HG03469 (cell line): Measurements from ENCODE around the gene VPS11.
"Not testable (repeated sequence)": the region's sequence is repeated elsewhere in the genome, so short reads cannot be mapped to it uniquely, and the experiment has no call there.

Experiments used
- ATAC-seq: cut with Tn5 transposase; IDR thresholded peaks from one replicate; pipeline ENCODE4 v1.9.1; 2021; ENCODE audit warnings: mild to moderate bottlenecking, moderate library complexity, moderate number of reproducible peaks; ENCODE audit not compliant: unreplicated experiment

The VPS11 gene

DNA sequence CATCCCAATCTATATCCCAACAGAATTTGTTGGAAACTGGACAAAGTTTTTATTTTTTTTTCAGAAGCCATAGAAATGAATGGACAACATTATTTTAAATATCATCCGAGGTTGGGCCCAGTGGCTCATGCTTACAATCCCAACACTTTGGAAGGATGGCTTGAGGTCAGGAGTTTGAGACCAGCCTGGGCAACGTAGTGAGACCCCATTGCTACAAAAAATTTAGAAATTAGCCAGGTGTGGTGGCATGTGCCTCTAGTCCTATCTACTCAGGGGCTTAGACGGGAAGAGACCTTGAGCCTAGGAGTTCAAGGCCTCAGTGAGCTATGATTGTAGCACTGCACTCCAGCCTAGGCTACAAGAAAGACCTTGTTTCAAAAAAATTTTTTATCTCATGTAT is 32.8 kb upstream of the VPS11 start:
- ATAC-seq, result no peak

DNA sequence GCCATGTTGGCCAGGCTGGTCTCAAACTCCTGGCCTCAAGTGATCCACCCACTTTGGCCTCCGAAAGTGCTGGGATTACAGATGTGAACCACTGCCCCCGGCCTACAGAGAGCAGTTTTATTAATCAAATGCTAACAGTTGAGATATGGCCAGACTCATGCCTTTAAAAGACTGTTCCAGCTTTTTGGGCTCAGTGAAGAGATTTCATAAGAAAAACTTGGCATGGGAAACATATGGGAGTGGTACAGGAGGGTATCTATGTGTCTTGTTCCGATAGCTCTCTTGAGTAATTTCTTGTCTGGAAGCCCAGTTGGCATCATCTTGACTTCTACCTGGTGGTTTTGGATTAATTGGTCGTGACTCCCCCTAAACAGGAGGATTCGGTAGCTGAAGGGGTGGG is 28.7 kb upstream of the VPS11 start:
- no peak for ATAC-seq

DNA sequence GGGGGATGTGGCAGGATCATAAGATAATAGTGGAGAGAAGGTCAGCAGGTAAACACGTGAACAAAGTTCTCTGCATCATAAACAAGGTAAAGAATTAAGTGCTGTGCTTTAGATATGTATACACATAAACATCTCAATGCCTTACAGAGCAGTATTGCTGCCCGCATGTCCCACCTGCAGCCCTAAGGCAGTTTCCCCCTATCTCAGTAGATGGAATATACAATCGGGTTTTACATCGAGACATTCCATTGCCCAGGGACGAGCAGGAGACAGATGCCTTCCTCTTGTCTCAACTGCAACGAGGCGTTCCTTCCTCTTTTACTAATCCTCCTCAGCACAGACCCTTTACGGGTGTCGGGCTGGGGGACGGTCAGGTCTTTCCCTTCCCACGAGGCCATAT is 28.1 kb upstream of the VPS11 start:
- not testable (repeated sequence) for ATAC-seq

DNA sequence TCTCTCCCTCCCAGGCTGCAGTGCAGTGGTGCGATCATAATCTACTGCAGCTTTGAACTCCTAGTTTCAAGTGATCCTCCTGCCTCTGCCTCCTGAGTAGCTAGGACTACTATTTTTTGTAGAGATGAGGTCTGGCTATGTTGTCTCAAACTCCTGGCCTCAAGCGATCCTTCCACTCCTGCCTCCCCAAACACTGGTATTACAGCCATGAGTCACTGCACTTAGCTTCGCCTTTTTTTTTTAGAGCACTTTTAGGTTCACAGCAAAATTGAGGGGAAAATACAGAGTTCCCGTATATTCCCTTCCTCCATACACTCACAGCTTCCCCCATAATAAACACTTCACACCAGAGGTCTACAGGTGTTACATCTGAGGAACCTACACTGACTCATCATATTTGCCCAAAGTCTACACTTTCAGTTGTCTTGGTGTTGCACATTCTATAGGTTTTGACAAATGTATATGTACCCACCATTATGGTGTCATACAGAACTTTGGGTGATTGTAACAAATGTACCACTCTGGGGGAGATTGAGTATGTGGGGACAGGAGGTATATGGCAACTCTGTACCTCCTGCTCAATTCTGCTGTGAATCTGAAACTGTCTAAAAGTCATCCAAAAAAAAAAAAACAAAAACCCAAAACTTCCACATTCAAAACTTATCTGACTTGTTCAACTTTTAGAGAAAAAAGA is 25.6 kb upstream of the VPS11 start:
- no peak for ATAC-seq

DNA sequence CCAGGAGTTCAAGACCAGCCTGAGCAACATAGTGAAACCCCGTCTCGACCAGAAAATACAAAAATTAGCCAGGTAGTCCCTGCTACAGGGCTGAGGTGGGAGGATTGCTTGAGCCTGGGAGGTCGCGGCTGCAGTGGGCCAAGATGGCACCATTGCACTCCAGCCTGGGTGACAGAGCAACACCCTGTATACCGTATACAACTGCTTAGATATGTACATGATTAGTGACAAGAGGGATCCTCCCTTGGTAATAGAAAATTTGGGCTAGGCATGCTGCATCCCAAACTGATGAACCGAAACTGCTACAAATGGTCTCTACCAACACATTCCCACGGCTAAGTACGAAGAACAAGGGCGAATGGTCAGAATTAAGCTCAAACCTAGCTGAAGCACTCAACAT is 24.7 kb upstream of the VPS11 start:
- ATAC-seq, result no peak

DNA sequence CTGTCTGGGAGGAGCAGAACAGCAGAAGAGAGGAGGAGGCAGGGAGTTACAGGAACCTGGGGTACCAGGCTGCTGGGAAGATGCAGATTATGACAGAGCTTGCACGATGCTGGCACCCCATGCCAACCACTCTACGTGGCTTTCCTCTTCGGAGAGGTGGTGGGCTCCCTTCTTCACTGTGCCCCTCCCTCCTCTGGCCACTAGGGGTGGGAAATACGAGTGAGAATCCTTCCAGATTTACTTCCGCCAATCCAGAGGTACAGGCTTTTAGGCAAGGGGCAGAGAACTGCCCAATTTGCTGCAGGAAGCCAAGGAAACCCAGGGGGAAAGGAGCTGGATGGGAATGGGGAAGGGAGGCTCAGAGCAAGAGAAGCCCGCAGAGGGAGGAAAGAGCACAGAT is 22.9 kb upstream of the VPS11 start:
- no peak for ATAC-seq

DNA sequence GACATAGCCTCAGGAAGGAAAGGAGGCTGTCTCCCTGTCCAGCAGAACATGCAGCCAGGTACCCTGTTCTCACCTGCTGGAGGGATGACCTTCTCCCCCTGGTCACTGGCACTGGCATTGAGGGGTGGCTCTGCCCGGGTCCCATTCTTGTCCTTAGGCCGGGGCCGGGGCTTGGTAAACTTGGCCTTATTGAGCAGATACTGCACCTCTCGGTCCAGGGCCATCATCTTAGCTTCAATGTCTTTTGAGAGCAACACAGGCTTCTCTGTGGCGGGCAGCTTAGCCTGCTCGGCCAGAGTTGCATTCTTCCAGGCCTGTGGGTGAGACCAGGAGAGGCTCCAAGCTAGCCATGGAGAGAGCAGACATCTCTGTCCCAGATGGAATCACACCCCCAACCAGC is 21.1 kb upstream of the VPS11 start:
- no peak for ATAC-seq

DNA sequence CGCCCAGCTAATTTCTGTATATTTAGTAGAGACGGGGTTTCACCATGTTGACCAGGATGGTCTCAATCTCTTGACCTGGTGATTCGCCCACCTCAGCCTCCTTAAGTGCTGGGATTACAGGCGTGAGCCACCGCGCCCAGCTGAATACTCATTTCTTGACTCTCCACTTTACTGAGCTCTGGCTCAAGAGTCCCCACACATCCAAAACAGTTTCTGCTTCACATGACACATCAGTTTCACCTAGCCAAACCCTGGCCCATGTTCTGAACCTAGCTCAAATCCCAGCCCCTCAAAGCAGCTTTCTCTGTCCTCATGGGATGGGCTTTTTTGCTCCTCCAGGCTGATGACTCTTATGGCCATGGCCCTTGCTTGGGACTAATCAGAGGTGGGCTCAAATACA is 20.4 kb upstream of the VPS11 start:
- no peak for ATAC-seq

DNA sequence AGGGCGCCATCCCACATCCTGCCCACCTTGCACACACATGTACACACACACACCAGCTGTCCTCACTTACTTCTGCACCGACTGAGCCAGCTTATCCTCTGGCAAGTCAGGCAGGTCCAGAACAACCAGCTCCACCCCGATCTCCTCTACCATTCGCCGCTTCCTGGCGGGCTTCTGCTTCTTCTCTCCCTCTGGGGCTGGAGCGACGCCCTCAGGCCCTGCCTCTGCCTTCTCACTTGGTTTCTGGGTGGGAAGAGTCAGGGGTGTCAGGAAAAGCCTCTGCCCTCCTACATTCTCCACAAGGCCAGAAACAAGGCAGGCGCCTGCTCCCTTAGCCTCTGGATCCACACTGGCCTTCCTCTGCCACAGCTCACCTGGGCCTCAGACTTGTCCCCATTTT is 19.0 kb upstream of the VPS11 start:
- ATAC-seq, result no peak

DNA sequence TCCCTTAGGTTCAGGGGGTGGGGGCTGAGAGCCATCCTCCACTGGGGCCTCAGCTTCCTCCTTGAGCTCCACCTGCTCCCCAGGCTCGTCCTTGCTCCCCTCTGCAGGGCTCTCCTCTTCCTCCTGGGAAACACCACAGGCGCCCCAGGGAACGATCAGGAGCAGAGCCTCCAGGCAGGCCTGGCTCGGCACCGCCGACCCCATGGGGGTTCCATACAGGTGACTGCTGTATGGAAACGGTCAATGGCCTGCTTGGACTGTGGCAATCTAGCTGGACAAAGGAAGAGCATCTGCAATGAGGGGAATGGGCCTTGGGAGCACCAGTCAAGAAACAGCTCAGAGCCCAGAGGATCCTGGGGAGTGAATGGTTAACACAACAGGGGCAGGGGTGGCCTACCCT is 18.5 kb upstream of the VPS11 start:
- ATAC-seq, result no peak

DNA sequence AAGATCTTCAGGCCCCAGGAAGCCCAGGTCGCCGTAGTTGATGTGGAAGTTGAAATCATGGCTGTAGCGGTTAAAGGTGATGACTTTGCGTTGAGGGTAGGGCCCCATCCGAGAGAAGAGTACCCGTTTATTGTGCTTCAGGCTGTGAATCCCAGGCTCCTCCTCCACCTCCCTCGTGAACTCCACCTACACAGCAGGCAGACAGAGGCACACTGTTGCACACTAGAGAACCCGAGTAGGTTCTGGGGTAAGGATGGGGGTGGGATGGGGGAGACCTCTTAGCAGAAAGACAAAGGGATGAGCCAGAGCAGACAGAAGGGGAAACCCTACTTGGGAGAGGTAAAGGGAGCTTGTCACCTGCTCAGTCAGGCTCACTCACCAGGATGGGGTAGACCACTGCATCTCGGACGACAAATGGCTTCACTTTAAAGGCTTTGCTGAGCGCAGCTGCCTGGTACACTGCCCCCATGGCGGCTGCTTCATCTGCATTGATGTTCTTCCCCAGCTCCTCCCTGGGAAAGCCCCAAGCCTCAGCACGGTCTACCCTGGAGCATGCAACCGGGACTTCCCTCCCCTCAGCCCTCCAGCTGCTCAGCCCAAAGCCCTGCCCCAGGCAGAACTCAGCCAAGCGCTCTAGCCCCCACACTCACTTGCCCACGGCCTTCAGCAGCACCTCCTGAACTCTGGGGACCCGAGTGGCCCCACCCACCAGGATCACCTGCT is 16.0 kb upstream of the VPS11 start:
- no peak for ATAC-seq

DNA sequence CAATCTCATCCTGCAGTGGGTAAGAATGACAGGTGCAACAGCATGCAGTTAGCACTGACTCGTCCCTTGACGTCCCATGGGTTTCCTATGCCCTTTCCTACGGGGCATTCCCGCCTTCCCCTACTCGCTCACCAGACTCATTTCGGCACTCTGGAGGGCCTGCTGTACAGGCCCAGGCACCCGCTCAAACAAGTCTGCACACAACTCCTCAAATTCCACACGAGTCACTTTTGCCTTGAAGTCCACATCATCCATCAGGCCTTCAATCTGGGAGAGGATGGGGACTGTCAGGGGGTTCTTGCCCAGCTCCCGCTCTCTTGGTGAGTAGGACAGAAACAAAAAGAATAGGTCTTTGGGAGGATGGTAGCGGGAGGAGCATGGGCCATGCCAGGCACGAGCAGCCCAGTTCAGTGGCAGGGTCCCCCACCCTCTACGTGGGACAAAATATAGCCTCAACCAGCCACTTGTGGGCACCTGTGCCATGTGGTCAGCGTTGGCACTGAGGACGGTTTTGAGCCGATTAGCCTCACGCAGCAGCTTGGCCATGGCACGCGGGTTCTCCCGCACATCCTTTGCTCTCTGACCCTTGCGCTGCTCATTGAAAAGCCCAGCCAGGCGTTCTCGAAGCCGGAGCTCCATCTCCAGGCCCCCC is 15.3 kb upstream of the VPS11 start:
- ATAC-seq, result no peak

DNA sequence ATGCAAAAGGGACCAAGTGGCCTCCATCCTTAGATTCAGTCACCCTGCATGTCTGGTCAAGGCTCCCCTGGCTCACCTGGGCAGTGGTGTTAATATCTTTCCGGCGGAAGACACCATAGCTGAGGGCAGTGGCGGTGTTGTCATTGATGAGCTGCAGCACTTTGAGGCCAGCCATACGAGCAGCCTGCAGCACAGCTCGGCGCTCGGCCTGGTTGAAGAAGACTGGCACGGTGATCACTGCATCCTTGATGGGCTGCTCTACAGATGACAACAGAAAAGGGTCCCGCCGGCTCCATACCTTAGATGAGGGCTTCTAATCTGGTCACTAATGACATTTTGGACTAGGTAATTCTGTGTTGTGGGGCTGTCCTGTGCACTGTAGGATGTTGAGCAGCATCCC is 13.2 kb upstream of the VPS11 start:
- ATAC-seq, result no peak

DNA sequence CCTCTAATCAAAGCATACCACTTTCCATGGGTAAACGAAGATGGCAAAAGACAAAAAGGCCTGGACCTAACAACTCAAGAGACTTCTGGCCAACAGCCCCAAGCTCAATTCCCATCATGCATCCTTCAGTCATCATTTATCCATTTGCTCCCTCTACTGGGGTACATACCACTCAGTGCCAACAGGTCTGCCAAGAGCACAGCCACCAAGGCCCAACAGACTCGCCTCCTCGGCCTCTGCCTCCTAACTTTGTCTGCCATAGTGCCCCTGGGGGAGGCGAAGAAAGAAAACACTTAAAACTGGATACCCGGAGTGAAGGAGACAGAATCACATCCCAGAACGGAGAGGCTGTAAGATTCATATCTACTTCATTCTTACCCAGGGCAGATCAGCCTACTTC is 11.7 kb upstream of the VPS11 start:
- no peak for ATAC-seq

DNA sequence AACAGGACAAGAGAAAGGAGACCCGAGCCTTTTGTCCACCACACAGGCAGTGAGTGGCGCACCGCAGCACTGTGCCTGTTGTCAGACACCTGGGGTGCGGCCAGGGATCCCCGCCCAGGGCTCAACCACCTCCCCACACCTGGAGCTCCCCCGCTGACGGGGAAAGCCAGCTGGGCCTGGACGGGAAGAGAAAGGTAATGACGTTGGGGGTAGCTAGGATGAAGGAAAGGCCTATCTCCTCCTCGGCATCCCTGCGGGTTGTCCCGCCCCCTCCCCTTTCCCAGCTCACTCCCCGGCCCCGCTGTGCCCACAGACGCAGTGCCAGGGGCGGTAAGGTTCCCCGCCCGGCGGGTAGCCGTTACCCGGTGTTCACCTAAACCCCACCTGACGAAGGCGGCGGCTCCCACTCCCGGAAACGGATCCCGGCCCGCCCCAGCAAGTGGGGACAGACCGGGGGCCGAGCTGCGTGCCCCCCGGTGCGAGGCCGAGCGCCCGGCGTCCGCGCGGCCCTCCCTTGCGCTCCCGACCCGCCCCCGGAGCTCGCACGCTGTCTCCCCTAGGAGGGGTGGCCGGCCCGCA is 11.1 kb upstream of the VPS11 start:
- peak; percentile 1 for ATAC-seq

DNA sequence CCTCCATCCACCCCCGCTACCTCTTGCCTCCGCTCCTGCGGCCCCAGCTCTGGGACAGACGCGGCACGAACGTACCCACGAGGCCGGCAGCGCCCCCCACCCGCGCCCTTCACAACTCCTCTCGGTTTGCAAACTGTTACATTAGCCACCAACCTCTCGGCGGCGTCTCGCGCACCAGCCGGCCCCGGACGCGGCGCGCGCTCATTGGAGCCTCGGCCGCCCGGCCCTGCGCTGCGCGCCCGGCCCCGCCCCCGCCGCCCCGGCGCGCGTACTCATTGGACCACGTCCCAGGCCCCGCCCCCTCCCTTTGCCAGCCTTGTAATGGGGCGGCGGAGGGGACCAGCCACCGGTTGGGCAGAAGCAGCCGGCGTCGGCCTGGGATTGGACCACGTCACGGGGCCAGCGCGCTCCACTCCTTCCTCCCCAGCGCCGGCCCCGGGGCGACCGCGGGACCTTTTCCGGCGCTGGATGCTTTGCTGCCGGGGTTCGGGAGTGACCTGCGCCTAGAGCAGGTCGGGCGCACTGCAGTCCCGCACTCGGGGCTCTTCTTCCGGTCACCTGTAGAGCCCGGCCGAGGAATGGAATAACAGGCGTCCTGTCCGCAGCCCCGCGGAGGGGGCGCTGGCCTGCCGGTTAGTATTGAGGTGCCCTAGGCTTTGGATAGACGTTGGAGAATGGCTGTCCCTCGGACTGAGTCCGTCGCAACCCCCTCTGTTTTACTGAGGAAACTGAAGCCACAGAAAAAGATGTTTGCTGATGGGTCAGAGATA is 10.4 kb upstream of the VPS11 start, which contains the start of gene HYOU1:
HYOU1 (minus strand) TSS at position 206 of the 770 bp plus-strand sequence. CDS start 1,045 bp downstream, outside the sequence.
- ATAC-seq, result peak; percentile 74

DNA sequence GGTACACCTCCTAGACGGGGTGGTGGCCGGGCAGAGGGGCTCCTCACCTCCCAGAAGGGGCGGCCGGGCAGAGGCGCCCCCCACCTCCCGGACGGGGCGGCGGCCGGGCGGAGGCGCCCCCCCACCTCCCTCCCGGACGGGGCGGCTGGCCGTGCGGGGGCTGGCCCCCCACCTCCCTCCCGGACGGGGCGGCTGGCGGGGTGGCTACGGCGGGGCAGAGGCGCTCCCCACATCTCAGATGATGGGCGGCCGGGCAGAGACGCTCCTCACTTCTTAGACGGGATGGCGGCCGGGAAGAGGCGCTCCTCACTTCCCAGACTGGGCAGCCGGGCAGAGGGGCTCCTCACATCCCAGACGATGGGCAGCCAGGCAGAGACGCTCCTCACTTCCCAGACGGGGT is 8.5 kb upstream of the VPS11 start:
- not testable (repeated sequence) for ATAC-seq

DNA sequence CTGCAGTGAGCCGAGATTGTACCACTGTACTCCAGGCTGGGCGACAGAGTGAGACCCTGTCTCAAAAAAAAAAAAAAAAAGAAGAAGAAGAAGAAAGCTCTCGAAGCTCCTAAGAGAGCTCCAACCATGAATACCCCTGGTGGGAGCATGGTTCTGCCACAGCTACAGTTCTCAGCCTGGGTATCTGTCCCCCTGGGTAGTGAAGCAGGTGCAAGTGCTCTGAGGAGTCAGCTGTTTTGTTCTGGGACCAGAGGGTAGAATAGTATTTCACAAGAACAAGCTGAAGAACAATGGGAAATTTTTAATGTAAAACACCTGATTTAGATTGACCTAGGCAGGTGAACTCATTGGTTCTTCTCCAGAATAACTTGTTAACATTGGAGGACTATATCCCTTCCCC is 6.4 kb upstream of the VPS11 start:
- ATAC-seq, result no peak

DNA sequence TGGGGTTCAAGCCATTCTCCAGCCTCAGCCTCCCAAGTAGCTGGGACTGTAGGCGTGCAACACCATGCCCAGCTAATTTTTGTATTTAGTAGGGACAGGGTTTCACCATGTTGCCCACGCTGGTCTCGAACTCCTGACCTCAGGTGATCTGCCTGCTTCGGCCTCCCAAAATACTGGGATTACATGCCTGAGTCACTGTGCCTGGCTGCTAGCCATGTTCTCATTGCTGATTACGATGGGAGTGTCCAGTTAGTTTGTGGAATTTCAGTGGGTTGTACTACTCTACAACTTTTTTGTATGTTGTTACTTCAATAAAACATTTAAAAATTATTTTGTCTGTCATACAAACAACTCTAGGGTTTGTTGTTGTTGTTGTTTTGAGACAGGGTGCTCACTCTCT is 4.8 kb upstream of the VPS11 start:
- no peak for ATAC-seq

DNA sequence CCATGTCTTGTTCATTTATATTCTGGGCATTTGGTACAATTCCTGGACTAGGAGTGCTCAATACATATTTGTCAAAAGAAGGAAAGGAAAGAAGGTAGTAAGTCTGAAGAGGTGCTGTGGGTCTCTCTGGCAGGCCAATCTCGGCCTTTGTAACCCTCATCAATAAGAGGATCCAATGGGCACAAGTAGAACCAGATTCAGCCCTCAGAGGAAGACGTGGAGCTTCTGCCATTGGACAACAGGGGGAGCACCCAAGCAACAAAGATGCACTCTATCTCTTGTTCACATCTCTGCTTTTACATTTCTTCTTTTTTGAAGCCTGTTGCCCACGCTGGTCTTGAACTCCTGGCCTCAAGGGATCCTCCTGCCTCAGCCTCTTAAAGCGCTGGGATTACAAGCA is 2.2 kb upstream of the VPS11 start:
- ATAC-seq, result no peak

DNA sequence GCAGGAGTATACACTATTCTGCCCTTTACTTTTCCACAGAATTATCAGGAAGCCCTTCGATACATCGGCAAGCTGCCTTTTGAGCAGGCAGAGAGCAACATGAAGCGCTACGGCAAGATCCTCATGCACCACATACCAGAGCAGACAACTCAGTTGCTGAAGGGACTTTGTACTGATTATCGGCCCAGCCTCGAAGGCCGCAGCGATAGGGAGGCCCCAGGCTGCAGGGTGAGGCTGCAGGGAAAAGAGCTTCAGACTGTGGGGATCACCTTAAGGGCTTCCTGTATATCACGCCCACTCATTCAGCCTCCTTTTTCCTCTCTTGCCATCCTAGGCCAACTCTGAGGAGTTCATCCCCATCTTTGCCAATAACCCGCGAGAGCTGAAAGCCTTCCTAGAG is 10.2 kb downstream of the VPS11 start:
- no peak for ATAC-seq
